ENCODE data around the gene NPL. TPM values are rescaled to one million over a fixed set of nuclear protein-coding genes. Genes with fewer than 3 reads are reported as not detected.

NPL gene
- total and polyA plus RNA-seq, 2 donors (not counting 3 experiments of a cell fraction or from before 2014, with no cell fraction given): 0.14 to 0.75 TPM

DNA sequence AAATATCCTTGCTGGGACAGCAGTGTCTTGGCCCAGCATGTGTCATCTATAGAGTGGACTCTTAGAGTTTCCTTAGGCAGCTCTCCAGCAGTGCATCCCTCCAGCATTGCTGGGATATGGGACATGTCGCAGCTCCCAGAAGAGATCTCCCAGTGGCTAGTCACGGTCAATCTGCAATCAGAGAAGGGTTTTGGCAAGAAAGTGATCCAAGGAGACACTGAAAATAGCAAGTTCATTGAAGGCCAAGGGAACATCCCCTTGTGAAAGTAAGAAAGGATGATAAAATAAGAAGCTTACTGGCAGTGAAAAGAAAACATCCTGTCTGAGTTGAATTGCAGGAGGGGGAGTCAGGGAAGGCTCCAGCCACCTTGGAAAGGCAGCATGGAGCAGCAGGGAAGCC is 19.3 kb upstream of the NPL start:
- no peak for DNase-seq (ENCODE audit: low read depth, low spot score)
- Histone ChIP-seq H3K9me3 (replicated peaks; ENCODE audit: control insufficient read depth, insufficient read depth, low read length) (no peaks in the 10 kb centered on the region), H3K4me1 (ENCODE audit: control insufficient read depth, extremely low read depth, insufficient read depth, low read length) (no peaks in the 10 kb centered on the region), H3K36me3 (ENCODE audit: control insufficient read depth in 2 of 2, extremely low read depth in 1 of 2, insufficient read depth in 2 of 2, low read length in 2 of 2) (no peaks in the 10 kb centered on the region), H3K9me1 (replicated peaks; ENCODE audit: control insufficient read depth, extremely low read depth, insufficient read depth, low read length) (no peaks in the 10 kb centered on the region), H3K4me3 (replicated peaks in 1 of 3; ENCODE audit: insufficient read depth in 1 of 3, low read depth in 1 of 3, low read length in 3 of 3) (no peak overlapping the region), H3K27me3 (ENCODE audit: control insufficient read depth in 2 of 2, insufficient read depth in 2 of 2, low read length in 2 of 2) (peaks cover 2 to 3% of the 10 kb centered on the region in 2 experiments), H3K9ac (replicated peaks; ENCODE audit: extremely low read depth, insufficient read depth, low read length) (no peak overlapping the region), H3K27ac (ENCODE audit: insufficient read depth, low read depth, low read length) (no peak overlapping the region), H4K20me1 (replicated peaks; ENCODE audit: control insufficient read depth, extremely low read depth, insufficient read depth, low read length) (no peaks in the 10 kb centered on the region), H3K4me2 (ENCODE audit: insufficient read depth, low read length) (no peak overlapping the region), H3K79me2 (ENCODE audit: control insufficient read depth, insufficient read depth, low read length) (no peaks in the 10 kb centered on the region), H2AFZ (ENCODE audit: low read depth, low read length) (no peak overlapping the region)
- dilution Hi-C loops (cut with MboI; ENCODE audit: extremely low pct_ligation_motif_present, low sequenced_read_pairs): no loop called here
- TF ChIP-seq EZH2 (IDR thresholded peaks at IDR 0.05; ENCODE audit: borderline replicate concordance, low read depth, low read length, severe bottlenecking) (no peak), POLR2A (IDR thresholded peaks at IDR 0.05; ENCODE audit: low read depth, low read length) (no peak), GATA2 (IDR thresholded peaks at IDR 0.05; ENCODE audit: insufficient read depth, insufficient read length, low read depth, low read length) (no peak), POLR2AphosphoS5 (IDR thresholded peaks at IDR 0.05; ENCODE audit: insufficient read depth, low read depth, low read length) (no peak), MYC (IDR thresholded peaks at IDR 0.05; ENCODE audit: low read depth, low read length) (no peak), JUN (IDR thresholded peaks at IDR 0.05; ENCODE audit: borderline replicate concordance, insufficient read depth, insufficient read length, low read depth) (no peak), CTCF (IDR thresholded peaks at IDR 0.05; ENCODE audit: extremely low read depth in 1 of 2, insufficient read depth in 1 of 2, low read depth in 1 of 2, low read length in 2 of 2) (no peak), FOS (IDR thresholded peaks at IDR 0.05; ENCODE audit: borderline replicate concordance, insufficient read depth, low read length) (no peak)
- TF ChIP-seq, protein P1, sequence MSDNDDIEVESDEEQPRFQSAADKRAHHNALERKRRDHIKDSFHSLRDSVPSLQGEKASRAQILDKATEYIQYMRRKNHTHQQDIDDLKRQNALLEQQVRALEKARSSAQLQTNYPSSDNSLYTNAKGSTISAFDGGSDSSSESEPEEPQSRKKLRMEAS (IDR thresholded peaks at IDR 0.05; ENCODE audit: insufficient read depth, insufficient read length): no peak
- FAIRE-seq: no peak
- ChIA-PET CTCF (interaction anchor here (1.8 kb wide), 1 partner anchor 17 kb away, joined by 6 read pairs; no protein-coding TSS in a partner anchor), POLR2A (no interaction called here)
- no TSS peak for BruUV-seq (replicated peaks)
- intact Hi-C loops (cut with micrococcal nuclease): no loop called here
